Measurements from ENCODE around the gene CCDC175.

The CCDC175 gene

GRCh38 chr14:59538936-59539335, 37.7 kb downstream of the CCDC175 start:
- Histone ChIP-seq H3K4me1 (ENCODE audit: insufficient read depth, low read length) (no peaks in the 10 kb centered on the region), H3K27ac (ENCODE audit: low read depth, low read length) (no peak overlapping the region), H3K36me3 (ENCODE audit: insufficient read depth, low read length) (no peaks in the 10 kb centered on the region), H3K9me3 (ENCODE audit: low read length) (no peaks in the 10 kb centered on the region), H3K9ac (ENCODE audit: low read length) (no peak overlapping the region), H3K27me3 (ENCODE audit: control insufficient read depth in 1 of 2, insufficient read depth in 2 of 2, low read length in 2 of 2) (no peaks in the 10 kb centered on the region), H3K4me3 (ENCODE audit: low read depth in 1 of 2, low read length in 2 of 2) (no peak overlapping the region)

DNA sequence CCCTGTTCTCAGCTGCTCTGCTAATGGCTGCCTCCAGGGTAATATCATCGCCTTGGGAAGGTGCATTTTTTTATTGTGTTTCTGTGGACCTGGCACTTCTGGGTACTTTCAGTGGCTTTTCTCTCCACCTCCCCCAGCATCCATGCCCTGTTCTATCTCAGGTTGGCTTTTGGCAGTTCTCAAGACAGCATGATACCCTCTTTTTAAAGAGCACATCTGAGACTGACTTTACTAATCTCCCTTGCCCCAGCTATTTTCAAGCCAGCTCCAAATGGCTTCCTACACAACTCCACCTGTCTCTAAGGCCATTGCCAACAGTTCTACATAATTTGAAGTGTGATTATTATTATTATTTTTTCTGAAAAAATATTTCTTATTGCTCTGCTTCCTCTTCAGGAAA, 39.1 kb downstream of the CCDC175 start:
- no peak overlapping the region for H3K9ac ChIP-seq (ENCODE audit: low read length)
- H3K9me3 ChIP-seq (ENCODE audit: low read length), result no peaks in the 10 kb centered on the region
- H3K27me3 ChIP-seq (ENCODE audit: control insufficient read depth in 1 of 2, insufficient read depth in 2 of 2, low read length in 2 of 2), result no peaks in the 10 kb centered on the region
- no peaks in the 10 kb centered on the region for H3K36me3 ChIP-seq (ENCODE audit: insufficient read depth, low read length)
- H3K4me3 ChIP-seq (ENCODE audit: low read depth in 1 of 2, low read length in 2 of 2), result no peak overlapping the region
- H3K4me1 ChIP-seq (ENCODE audit: insufficient read depth, low read length), result no peaks in the 10 kb centered on the region
- no peak overlapping the region for H3K27ac ChIP-seq (ENCODE audit: low read depth, low read length)

DNA sequence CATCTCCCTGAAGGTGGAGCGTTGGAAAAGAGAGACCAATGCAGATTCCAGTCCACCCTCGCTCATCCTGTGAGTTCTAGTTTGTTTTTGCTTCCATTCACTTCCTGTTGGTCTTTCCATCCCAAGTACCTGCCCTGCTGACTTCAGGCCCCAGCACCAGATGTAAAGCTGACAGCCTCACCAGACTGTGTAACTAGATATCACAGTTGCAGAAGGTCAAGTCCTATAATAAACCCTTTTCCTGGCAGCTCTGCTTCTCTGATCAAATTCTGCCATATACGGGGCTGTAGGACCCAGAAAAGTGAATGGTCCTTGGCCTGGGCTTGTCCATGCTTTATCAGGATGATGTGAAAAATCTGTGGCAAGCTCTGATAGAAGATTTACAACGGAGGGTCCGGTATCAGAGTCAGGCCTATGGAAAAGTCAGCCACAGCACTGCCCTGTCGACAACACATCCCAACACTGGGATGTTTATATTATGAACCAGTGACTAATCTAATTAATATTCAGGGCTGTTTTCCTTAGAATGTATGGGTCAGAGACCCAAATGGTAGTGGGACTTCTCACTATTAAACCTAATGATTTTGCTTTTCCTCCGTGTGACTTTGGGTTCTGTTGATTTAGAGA, 42.1 kb downstream of the CCDC175 start:
- no peak overlapping the region for H3K4me3 ChIP-seq (ENCODE audit: low read depth in 1 of 2, low read length in 2 of 2)
- no peak overlapping the region for H3K27ac ChIP-seq (ENCODE audit: low read depth, low read length)
- no peaks in the 10 kb centered on the region for H3K36me3 ChIP-seq (ENCODE audit: insufficient read depth, low read length)
- no peaks in the 10 kb centered on the region for H3K27me3 ChIP-seq (ENCODE audit: control insufficient read depth in 1 of 2, insufficient read depth in 2 of 2, low read length in 2 of 2)
- no peaks in the 10 kb centered on the region for H3K9me3 ChIP-seq (ENCODE audit: low read length)
- no peak overlapping the region for H3K9ac ChIP-seq (ENCODE audit: low read length)
- H3K4me1 ChIP-seq (ENCODE audit: insufficient read depth, low read length), result no peaks in the 10 kb centered on the region

- Histone ChIP-seq H3K4me1 (ENCODE audit: insufficient read depth, low read length) (no peaks in the 10 kb centered on the region), H3K9me3 (ENCODE audit: low read length) (no peaks in the 10 kb centered on the region), H3K27ac (ENCODE audit: low read depth, low read length) (no peak overlapping the region), H3K27me3 (ENCODE audit: control insufficient read depth in 1 of 2, insufficient read depth in 2 of 2, low read length in 2 of 2) (no peaks in the 10 kb centered on the region), H3K36me3 (ENCODE audit: insufficient read depth, low read length) (no peaks in the 10 kb centered on the region), H3K4me3 (ENCODE audit: low read depth in 1 of 2, low read length in 2 of 2) (no peak overlapping the region), H3K9ac (ENCODE audit: low read length) (no peak overlapping the region)
These were observed 44.2 kb downstream of the CCDC175 start for GRCh38 chr14:59532419-59532818.

GRCh38 chr14:59530349-59530748, 46.3 kb downstream of the CCDC175 start:
- H3K27ac ChIP-seq (ENCODE audit: low read depth, low read length), result no peak overlapping the region
- H3K9ac ChIP-seq (ENCODE audit: low read length), result no peak overlapping the region
- H3K36me3 ChIP-seq (ENCODE audit: insufficient read depth, low read length), result no peaks in the 10 kb centered on the region
- H3K4me3 ChIP-seq (ENCODE audit: low read depth in 1 of 2, low read length in 2 of 2), result no peak overlapping the region
- no peaks in the 10 kb centered on the region for H3K4me1 ChIP-seq (ENCODE audit: insufficient read depth, low read length)
- no peaks in the 10 kb centered on the region for H3K9me3 ChIP-seq (ENCODE audit: low read length)
- H3K27me3 ChIP-seq (ENCODE audit: control insufficient read depth in 1 of 2, insufficient read depth in 2 of 2, low read length in 2 of 2), result no peaks in the 10 kb centered on the region

GRCh38 chr14:59529189-59529588, 47.4 kb downstream of the CCDC175 start:
- no peak overlapping the region for H3K4me3 ChIP-seq (ENCODE audit: low read depth in 1 of 2, low read length in 2 of 2)
- H3K27ac ChIP-seq (ENCODE audit: low read depth, low read length), result no peak overlapping the region
- H3K9ac ChIP-seq (ENCODE audit: low read length), result no peak overlapping the region
- H3K27me3 ChIP-seq (ENCODE audit: control insufficient read depth in 1 of 2, insufficient read depth in 2 of 2, low read length in 2 of 2), result no peaks in the 10 kb centered on the region
- H3K9me3 ChIP-seq (ENCODE audit: low read length), result no peaks in the 10 kb centered on the region
- H3K4me1 ChIP-seq (ENCODE audit: insufficient read depth, low read length), result no peaks in the 10 kb centered on the region
- no peaks in the 10 kb centered on the region for H3K36me3 ChIP-seq (ENCODE audit: insufficient read depth, low read length)

GRCh38 chr14:59520224-59520623, 56.4 kb downstream of the CCDC175 start:
- Histone ChIP-seq H3K36me3 (ENCODE audit: insufficient read depth, low read length) (no peaks in the 10 kb centered on the region), H3K4me1 (ENCODE audit: insufficient read depth, low read length) (no peaks in the 10 kb centered on the region), H3K27me3 (ENCODE audit: control insufficient read depth in 1 of 2, insufficient read depth in 2 of 2, low read length in 2 of 2) (no peaks in the 10 kb centered on the region), H3K27ac (ENCODE audit: low read depth, low read length) (no peak overlapping the region), H3K9me3 (ENCODE audit: low read length) (no peaks in the 10 kb centered on the region), H3K9ac (ENCODE audit: low read length) (no peak overlapping the region), H3K4me3 (ENCODE audit: low read depth in 1 of 2, low read length in 2 of 2) (no peak overlapping the region)

GRCh38 chr14:59511916-59512575, 64.6 kb downstream of the CCDC175 start:
- H3K4me1 ChIP-seq (ENCODE audit: insufficient read depth, low read length), result no peaks in the 10 kb centered on the region
- H3K27ac ChIP-seq (ENCODE audit: low read depth, low read length), result no peak overlapping the region
- no peaks in the 10 kb centered on the region for H3K27me3 ChIP-seq (ENCODE audit: control insufficient read depth in 1 of 2, insufficient read depth in 2 of 2, low read length in 2 of 2)
- no peak overlapping the region for H3K4me3 ChIP-seq (ENCODE audit: low read depth in 1 of 2, low read length in 2 of 2)
- no peaks in the 10 kb centered on the region for H3K36me3 ChIP-seq (ENCODE audit: insufficient read depth, low read length)
- H3K9me3 ChIP-seq (ENCODE audit: low read length), result no peaks in the 10 kb centered on the region
- H3K9ac ChIP-seq (ENCODE audit: low read length), result no peak overlapping the region

DNA sequence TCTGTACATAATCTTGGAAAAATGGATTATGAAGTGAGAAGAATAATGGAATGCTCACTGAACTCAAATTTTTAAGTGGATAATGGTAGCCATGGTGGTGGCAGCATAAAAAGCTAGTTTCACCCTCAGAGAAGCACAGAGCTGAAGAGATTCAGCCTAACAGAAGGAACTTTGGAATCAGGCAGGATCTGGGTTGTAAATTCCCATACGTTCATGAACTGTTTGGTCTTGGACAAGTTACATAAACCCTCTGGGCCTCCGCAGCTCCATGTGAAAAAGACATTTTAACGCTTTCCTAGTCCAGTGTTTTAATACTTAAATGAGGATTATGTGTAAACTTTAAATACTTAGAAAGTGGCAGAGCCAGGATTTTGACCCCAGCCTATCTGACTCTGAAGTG, 65.6 kb downstream of the CCDC175 start:
- Histone ChIP-seq H3K36me3 (ENCODE audit: insufficient read depth, low read length) (no peaks in the 10 kb centered on the region), H3K9ac (ENCODE audit: low read length) (no peak overlapping the region), H3K4me1 (ENCODE audit: insufficient read depth, low read length) (no peaks in the 10 kb centered on the region), H3K27ac (ENCODE audit: low read depth, low read length) (no peak overlapping the region), H3K9me3 (ENCODE audit: low read length) (no peaks in the 10 kb centered on the region), H3K4me3 (ENCODE audit: low read depth in 1 of 2, low read length in 2 of 2) (no peak overlapping the region), H3K27me3 (ENCODE audit: control insufficient read depth in 1 of 2, insufficient read depth in 2 of 2, low read length in 2 of 2) (no peaks in the 10 kb centered on the region)

- no peaks in the 10 kb centered on the region for H3K4me1 ChIP-seq (ENCODE audit: insufficient read depth, low read length)
- H3K27me3 ChIP-seq (ENCODE audit: control insufficient read depth in 1 of 2, insufficient read depth in 2 of 2, low read length in 2 of 2), result no peaks in the 10 kb centered on the region
- no peaks in the 10 kb centered on the region for H3K9me3 ChIP-seq (ENCODE audit: low read length)
- no peaks in the 10 kb centered on the region for H3K36me3 ChIP-seq (ENCODE audit: insufficient read depth, low read length)
- H3K4me3 ChIP-seq (ENCODE audit: low read depth in 1 of 2, low read length in 2 of 2), result no peak overlapping the region
- no peak overlapping the region for H3K27ac ChIP-seq (ENCODE audit: low read depth, low read length)
- no peak overlapping the region for H3K9ac ChIP-seq (ENCODE audit: low read length)
These were observed 66.6 kb downstream of the CCDC175 start for GRCh38 chr14:59510001-59510400.

DNA sequence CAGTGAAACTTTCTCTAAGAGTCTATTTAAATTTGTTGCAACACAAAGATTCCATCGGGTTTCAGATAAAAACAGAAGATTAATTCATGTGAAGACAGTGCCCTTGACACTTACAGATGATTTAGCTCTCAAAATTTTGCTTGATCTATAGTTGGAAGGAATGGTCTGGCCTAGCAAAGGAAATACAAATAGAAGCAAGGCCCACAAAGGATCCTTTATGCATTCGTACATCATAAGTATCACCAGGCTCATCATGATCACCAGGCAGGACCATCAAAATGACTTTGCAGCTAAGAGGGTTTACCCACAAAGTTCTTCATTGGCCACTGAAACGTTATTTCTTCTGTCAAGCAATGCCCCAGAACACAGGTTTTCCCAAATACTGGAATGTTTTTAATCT, 67.5 kb downstream of the CCDC175 start:
- no peaks in the 10 kb centered on the region for H3K27me3 ChIP-seq (ENCODE audit: control insufficient read depth in 1 of 2, insufficient read depth in 2 of 2, low read length in 2 of 2)
- H3K9ac ChIP-seq (ENCODE audit: low read length), result no peak overlapping the region
- no peak overlapping the region for H3K27ac ChIP-seq (ENCODE audit: low read depth, low read length)
- no peaks in the 10 kb centered on the region for H3K9me3 ChIP-seq (ENCODE audit: low read length)
- no peaks in the 10 kb centered on the region for H3K4me1 ChIP-seq (ENCODE audit: insufficient read depth, low read length)
- H3K36me3 ChIP-seq (ENCODE audit: insufficient read depth, low read length), result peaks cover 6% of the 10 kb centered on the region
- no peak overlapping the region for H3K4me3 ChIP-seq (ENCODE audit: low read depth in 1 of 2, low read length in 2 of 2)

DNA sequence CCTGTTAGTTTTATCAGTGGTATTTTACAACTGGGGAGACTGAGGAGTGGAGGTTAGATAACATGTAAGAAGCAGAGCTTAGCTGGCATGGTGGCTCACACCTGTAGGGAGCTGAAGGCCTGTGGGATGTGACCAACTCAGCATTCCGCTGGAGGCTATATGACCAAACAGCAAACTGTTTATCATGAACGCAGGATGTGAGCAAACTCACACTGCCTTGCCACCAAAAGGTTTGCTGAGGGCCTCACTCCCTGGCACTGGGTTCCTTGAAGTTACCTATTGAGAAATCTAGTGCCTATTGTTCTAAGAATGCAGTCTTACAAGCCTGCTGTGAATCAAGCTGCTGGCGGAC, 68.9 kb downstream of the CCDC175 start:
- peaks cover 10% of the 10 kb centered on the region for H3K36me3 ChIP-seq (ENCODE audit: insufficient read depth, low read length)
- H3K27me3 ChIP-seq (ENCODE audit: control insufficient read depth in 1 of 2, insufficient read depth in 2 of 2, low read length in 2 of 2), result no peaks in the 10 kb centered on the region
- H3K4me3 ChIP-seq (ENCODE audit: low read depth in 1 of 2, low read length in 2 of 2), result no peak overlapping the region
- no peak overlapping the region for H3K27ac ChIP-seq (ENCODE audit: low read depth, low read length)
- no peak overlapping the region for H3K9ac ChIP-seq (ENCODE audit: low read length)
- H3K4me1 ChIP-seq (ENCODE audit: insufficient read depth, low read length), result no peaks in the 10 kb centered on the region
- no peaks in the 10 kb centered on the region for H3K9me3 ChIP-seq (ENCODE audit: low read length)
